GM21717 (cell line): Measurements from ENCODE around the gene UCN2.
"Not testable (repeated sequence)": the region's sequence is repeated elsewhere in the genome, so short reads cannot be mapped to it uniquely, and the experiment has no call there.

ENCODE experiments used
- ATAC-seq: cut with Tn5 transposase; IDR thresholded peaks from one replicate; pipeline ENCODE4 v1.9.1; 2021; ENCODE audit warnings: mild to moderate bottlenecking, moderate library complexity; ENCODE audit not compliant: unreplicated experiment

UCN2 gene

DNA sequence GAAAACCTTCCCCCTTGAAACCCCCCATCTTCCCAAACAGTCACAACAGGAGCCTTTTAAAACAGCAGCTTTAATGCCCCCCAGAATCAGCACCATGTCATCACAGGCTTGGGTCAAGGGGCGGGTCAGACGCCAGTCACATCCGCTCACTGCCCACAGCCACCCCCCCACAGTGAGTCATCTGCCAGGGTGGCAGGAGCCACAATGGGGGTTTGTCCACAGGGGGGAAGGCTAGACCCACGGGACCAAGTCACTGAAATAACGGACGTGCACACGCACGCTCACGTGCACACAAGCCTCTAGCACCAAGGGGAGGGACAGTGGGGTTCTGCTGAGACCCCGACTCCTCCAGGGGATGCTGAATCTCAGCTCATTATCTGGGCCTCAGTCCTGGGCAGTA is 441 bp upstream of the UCN2 start:
- no peak for ATAC-seq

DNA sequence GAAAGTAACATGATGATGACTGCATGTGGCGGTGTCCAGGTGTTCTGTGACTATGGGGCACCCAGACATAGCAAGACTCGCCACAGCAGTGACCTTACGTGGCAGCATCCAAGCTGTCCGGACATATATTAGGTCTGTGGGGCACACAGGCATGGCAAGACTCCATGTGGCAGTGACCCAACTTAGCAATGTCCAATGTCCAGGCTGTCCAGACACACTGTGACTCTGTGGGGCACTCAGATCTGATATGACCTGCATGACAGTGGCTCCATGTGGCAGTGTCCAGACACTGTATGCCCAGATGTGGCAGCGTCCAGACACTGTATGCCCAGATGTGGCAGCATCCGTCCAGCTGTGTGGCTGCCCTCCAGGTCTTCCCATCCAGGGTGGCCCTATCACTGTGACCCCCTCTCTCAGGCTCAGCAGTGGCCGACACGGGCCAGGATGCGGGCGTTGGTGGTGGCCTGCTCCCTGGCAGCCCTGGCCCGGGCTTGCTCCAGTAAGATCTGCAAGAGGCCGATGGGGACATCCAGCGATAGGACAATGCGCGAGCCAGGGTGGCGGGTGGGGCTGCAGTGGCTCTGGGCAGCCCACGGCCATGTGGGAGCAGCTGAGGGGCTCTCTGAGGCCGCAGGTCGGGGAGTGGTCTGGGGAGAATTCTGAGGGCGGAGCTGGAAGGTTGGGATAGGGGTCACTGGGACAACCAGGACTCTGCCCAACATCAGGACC is 1.1 kb downstream of the UCN2 start:
- ATAC-seq = no peak

DNA sequence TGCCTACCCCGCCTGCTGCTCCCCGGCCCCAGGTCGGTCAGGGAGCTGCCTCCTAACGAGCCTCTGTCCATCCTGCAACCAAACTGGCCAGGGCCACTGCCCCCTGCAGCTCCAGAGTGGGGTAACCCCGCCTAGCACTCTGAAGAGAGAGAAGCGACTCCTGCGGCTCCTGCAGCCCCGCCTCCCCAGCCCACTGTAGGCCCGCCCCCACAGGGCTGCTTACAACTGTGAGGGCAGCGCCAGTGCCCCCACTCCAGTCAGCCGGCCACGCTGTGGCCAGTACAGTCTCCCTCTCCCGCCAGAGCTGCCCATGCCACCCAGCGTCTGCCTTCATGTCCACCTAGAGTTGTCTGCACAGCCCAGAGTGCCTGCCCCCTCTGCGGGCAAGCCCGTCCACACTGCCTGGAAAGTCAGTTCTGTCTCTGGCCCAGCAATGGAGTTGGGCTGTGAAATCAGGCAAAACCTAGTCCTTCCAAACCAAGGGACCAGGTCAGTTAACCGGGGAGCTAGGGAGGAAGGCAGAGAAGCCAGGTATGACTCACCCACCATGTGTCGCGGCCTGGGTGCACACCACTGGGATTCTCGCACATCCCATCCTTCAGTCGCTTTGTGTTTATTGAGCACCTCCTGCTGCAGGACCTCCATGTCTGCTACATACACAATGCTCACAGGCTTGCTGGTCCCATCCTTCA is 2.4 kb downstream of the UCN2 start:
- no peak for ATAC-seq

DNA sequence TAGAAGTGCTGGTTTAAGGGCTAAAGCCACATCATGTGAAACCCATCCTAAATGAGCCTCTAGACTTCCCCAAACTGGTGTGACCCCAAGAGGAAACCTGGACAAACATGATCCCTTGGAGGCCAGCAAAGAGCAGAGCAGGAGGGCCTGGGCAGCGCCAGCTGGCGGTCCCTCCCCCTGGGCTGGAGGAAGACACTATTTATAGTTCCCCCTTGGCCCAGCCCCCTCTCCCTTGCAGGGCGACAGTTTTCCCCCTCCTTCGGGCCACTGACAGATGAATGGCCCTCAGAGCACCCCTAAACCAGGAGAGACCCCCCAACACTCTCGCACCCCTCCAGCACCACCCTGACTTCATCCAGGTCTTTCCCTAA is 2.9 kb downstream of the UCN2 start:
- no peak for ATAC-seq

DNA sequence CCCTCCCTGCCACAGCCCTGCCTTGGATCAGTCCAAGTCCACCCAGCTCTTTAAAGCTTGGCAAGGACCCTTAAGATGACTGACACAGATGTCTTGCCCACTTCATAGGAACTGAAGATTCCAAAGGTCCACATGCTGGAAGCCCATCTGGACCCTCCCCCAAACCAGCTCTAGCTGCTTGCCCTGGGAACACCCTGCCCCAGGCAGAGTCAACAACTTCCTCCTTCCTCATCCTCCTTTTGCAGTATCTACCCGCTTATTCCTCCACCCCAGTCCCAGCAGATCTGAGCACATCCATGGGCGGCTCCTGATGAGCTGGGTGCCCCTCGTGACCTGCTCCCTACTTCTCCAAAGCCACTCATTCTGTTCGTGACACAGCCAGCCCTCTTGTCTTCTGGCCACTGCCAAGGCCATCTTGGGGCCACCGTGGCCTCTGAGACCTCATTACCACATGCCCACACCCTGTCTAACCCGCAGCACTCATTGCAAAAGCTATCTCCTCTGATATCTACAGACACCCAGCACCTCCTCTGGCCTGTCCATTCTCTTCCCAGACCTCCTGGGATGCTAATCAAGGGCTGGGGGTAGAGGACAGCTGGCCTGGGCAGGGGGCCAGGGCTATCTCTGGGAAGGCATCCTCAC is 5.0 kb downstream of the UCN2 start:
- ATAC-seq = no peak

DNA sequence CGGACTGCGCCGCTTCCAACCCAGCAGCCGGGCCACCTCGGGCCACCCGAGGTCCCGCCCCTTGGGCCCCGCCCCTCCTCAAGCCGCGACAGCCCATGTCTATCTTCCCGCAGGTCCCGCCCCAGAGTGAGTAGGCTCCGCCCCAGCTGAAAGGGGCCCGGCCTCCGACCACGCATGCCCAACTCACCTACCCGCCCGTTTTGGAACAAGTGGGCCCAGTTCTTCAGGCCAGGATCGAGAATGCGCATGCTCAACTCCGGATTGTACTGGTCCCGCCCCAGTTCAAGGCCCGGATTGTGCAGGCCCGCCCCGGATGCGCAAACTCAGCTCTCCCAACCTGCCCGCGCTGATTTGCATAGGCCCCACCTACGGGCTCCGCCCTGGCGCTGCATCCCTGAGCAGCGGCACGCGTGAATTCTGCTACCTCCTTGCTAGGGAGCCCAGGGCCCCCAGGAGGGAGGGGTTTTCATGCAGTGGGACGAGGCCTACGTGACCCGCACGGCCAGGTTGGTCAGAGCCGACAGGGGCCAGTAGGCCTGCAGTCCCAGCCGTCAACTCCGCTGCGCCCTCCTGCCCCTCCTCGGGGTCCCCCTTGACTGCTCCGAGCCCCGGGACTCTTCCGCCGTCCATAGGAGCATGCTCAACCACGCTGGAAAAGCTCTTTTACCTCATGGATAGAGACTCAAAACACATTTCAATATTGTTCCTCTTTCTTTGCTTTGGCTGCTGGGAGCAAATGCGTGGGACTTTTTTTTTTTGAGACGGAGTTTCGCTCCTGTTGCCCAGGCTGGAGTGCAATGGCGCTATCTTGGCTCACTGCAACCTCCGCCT is 6.6 kb downstream of the UCN2 start, which contains the start of gene PFKFB4:
Gene PFKFB4 (minus strand): TSS at position 8 of the 831 bp plus-strand sequence. CDS start 26 bp downstream, outside the sequence.
- peak; percentile 79 for ATAC-seq

DNA sequence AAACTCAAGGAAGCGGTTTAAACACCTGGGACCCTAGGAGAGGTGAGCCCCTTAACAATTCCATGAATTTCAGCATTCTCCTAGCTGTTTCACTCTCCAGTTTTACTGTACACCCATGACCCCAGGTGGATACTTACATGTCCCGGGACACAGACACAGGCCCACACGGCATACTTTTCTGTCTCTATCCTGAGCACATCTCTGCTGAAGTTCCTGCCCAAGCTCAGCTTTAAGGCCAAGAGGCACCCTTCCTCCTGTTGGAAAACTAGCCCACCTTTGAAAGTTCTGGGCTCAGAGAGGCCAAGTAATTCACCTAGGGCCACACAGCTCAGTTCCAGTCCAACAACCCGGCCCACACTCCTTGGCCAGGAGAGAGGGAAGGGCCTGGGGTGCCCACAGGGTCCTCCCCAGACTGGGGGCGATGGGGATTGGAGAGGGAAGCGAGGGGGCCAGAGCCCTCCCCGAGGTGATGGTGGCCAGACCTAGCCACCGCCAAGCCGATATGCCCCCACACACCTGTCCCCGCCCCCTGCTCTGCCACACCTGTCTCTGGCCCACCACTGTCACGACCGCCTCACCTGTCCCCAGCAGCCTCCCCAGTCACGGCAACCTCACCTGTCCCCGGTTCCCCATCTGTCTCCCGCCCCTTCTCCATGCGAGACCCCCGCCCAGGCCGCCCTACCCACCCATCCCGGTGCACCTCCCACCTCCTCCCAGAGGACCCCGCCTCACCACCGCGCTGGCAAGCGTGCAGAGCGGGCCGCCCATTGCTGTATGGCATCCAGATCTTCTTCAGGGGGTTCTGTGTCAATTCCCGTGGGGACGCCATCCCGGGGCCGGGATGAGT is 7.4 kb downstream of the UCN2 start:
- no peak for ATAC-seq

DNA sequence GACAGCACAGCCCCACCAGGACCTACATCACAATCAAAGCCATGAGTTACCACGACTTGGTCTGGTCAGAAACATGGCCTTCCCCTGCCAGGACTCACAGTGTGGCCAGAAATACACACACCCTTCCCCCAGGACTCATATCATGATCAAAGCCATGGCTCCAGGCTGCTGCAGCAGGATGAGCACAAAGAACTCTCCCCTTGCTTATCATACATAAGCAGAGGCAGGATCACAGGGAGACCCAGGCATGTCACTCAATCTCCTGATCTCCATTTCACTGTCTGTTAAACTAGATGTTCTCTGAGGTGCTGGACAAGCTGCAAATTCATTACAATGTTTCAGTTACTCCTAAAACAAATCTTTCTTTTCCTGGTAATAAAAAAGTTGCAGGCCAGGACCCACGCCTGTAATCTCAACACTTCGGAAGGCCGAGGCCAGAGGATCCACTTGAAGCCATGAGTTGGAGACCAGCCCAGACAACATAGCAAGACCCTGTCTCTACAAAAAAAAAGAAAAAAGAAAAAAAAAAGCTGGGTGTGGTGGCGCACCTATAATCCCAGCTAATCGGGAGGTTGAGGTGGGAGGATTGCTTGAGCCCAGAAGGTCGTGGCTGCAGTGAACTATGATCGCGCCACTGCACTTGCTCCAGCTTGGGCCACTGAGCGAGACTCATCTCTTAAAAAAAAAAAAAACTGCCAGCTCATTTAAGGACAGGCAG is 8.2 kb downstream of the UCN2 start:
- ATAC-seq = no peak

DNA sequence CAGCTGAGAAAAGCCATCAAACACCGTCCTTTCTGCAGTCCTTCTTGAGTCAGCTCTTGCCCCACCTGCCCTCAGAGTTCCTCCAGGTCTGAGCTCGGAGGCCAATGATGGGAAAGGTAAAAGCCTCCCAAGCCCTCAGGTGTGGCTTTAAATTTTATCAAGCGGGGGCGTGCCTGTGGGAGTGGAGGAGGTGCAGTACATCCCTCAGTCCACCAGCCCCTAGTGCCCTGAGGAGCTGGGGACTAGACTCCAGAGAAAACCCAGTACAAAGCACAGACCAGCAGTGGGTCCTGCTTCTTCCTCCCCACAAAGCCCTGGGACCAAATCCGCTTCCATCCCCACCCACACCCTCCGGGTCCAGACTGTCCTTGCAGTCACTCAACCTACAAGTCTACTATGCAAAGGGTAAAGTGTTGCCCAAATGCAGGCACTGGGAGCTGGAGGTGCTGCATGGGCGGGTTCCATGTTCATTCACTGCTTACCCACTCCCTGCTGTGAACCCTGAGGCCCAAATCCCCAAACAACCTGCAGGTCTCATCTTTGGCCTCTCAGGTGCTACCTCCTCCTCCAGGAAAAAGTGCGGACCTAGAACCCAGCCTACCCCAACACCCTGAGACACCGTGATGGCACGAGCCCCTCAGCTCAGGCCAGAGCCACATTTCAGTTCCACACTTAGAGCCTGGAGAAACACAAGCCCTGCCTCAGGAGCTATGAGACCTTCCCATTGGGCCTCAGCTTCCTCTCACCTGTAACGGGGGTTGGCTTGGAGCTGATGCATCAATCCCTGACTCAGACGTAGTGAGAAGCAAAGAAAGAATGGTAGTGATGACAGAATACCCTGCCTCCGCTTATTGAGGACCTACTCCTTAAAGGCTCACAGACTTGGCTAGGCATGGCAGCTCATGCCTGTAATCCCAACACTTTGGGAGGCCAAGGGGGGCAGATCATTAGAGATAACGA is 9.4 kb downstream of the UCN2 start:
- ATAC-seq = no peak

DNA sequence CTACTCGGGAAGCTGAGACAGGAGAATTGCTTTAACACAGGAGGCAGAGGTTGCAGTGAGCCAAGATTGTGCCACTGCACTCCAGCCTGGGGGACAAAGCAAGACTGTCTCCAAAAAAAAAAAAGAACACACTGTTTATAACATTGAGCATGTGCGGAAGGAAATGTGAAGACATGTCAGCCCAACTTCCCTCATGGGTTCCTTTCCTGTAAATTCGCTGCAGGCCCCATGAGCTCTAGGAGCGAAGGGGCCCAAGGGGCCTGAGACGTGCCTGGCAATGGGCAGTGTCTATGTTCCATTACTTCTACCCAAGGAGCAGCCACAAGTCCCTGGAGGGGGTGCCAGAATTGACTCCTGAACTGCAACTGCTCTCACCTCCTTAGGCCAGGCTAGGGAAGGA is 10.2 kb downstream of the UCN2 start:
- no peak for ATAC-seq

DNA sequence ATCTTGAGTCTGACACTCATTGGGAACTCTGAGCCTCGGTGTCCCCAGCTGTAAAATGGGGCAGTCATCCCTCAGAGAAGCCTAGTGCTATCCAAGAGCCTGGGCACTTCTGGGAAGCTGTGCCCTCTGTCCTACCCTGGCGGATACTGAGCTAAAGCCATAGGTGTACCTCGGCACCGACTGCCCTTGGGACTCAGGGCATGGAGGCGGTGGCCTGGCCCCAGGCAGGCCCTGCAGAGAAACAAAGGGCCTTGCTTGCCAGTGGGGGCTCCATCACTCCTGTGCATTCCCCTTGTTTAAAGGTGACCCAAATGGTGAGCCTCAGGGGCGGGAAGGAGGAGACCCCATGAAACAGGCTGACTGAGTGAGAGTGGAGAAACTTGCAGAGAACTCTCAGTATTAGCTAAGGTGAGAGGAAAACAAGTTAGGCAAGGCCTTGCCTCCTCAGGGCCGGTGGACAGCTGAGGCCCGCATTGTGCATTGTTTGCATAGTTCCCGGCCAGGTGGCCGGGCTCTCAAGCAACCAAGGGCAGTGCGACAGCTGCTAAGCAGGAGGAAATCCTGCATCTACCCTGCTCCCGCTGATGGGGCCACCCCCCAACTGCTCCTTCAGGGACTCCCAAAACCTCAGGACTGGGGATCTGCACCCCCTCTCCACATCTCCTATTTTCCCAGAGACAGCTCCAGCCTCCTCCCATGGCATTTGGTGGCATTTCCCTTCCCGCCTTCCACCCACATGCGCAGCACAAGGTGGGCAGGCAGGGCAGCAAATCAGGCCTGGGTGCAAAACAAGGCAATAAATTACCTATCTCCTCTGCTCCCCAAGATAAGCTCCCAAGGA is 11.2 kb downstream of the UCN2 start:
- ATAC-seq = no peak

DNA sequence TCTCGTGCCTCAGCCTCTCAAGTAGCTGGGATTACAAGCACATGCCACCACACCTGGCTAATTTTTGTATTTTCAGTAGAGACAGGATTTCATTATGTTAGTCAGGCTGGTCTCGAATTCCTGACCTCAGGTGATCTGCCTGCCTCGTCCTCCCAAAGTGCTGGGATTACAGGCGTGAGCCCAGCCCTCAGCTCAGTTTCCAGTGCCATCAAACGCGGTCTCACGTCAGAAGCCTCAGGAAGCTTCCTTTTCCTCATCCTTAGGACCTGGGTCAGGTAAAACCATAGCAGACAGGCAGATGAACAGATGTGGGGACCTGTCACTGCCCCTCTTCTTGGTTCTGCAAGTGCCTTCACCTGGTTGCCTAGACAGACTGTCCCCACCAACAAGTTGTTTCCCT is 11.9 kb downstream of the UCN2 start:
- not testable (repeated sequence) for ATAC-seq

DNA sequence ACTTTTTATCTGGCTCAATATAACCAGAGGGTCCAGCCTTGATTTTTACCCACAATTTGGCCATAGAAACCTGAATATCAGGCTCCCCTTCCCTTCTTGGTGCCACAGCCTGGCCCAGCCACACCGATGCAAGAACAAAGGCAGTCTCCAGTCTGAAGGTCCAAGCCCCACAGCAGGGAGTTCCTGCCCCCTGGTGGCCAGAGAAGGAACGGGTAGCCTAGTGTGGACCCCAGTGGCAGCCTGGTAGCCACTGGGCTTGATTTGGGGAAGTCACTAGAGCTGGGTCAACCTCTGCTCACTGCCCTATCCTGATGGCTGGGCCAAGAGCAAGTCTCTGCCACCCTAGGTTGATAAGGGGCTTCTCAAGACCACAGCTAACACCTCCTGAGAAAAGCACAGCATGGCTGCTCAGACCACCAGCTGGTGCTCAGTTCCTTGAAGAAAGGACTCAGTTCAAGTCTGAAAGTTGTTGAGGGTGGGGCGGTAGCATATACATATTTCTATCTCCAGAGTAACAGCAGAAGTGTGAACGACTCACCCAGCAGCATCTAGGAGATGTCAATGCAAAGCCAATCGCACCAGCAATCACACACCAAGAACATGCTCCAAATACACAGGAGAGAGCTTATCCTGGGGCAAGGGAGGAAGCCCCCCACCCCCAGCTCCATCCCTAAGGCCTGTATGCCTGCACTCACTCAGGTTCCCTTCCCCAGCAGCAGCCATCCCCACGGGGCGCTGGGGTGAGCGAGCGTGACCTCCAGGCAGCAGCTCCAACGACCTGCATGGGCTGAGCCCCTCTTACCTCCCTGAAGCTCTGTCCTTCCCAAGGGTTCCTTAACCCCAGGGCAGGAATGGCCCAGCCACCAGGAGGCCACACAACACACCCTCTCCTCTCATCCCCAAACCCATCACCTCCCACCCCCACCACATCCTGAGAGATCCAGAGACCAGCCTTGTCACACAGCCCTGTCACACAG is 14.6 kb downstream of the UCN2 start:
- ATAC-seq = no peak

DNA sequence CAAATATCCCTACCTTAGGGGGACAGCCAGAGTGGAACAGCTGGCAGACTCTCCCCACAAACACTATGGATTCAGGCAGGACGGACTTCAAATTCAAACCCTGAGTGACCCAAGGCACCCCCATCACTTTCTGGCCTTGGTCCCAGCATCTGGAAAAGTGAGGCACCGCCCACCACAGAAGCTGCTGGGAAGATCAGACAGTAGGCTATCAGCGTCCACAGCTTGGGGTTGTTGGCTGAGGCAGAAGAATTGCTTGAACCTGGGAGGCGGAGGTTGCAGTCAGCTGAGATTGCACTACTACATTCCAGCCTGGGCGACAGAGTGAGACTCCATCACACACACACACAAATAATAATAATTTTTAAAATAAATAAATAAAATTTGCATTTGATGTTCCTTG is 15.5 kb downstream of the UCN2 start:
- no peak for ATAC-seq

DNA sequence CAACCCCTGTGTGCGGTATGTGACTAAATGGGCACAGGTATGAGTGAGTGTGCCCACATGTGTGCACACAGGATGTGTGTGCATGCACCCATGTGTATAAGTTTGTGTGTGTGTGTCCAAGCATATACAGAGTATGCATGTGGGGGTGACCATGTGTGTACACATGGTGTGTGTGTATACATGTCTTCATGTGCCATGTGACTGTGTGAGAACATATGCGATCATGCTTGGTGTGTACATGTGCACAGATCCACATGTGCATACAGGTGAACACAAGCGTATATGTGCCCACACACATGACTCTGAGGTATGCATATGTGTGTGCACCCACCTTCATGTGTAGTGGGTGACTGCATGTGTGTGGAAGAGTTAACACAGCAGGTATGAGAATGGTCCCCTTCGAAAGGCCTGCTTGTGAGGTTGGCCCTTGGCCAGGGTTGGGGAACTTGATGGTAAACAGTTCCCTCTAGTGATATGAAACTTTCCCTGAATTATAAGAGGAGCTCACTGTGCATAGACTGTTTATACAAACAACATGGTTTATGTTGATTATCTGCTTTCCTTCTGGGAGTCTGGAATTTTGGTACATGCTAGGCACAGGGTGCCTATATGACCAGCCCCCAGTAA is 17.3 kb downstream of the UCN2 start:
- ATAC-seq = no peak

DNA sequence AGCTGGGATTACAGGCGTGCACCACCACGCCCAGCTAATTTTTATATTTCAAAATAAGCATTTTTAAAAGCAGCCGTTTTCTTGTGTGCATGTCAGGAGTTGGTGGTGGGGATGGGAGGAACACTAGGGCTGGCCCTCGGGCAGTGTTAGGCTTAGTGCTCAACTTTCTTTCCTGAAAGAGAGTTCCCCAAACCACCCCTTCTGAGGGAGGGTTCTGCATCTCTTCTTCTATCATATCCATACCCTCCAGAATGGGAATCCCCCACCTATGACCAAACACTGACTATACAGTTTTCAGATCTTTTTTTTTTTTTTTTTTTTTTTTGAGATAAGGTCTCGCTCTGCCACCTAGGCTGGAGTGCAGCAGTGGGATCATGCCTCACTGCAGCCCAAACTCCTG is 19.4 kb downstream of the UCN2 start:
- ATAC-seq = no peak
